Loucy (cell line): Measurements from ENCODE around the gene HEATR5A.
"Not testable (repeated sequence)": the region's sequence is repeated elsewhere in the genome, so short reads cannot be mapped to it uniquely, and the experiment has no call there.

ENCODE experiments used
- H2AFZ ChIP-seq: fragments of 200-600 bp; sonication (generic); 2 replicates; pipeline ENCODE4 v1.6.0; 2016; ENCODE audit warnings: antibody characterized with exemption, mild to moderate bottlenecking, low read length, moderate library complexity
- H3F3A ChIP-seq: fragments of 200-600 bp; 2 replicates; pipeline ENCODE4 v1.6.0; 2016; ENCODE audit warnings: antibody characterized with exemption, low read depth, mild to moderate bottlenecking
- H3K27me3 ChIP-seq: fragments of 200-600 bp; sonication (generic); 2 replicates; pipeline ENCODE4 v1.6.1; 2014; ENCODE audit warnings: low read length, mild to moderate bottlenecking; ENCODE audit not compliant: insufficient read depth, poor library complexity, severe bottlenecking
- H3K36me3 ChIP-seq: fragments of 200-600 bp; sonication (generic); 2 replicates; pipeline ENCODE4 v1.6.1; 2016; ENCODE audit warnings: low read length; ENCODE audit not compliant: insufficient read depth
- H3K4me1 ChIP-seq: fragments of 200-600 bp; sonication (generic); 2 replicates; pipeline ENCODE4 v1.5.1; 2014; ENCODE audit warnings: low read length, mild to moderate bottlenecking; ENCODE audit not compliant: insufficient read depth, poor library complexity, severe bottlenecking
- H3K4me2 ChIP-seq: fragments of 200-600 bp; sonication (generic); 2 replicates; pipeline ENCODE4 v1.6.0; 2014; ENCODE audit warnings: antibody characterized with exemption, low read length, low read depth, mild to moderate bottlenecking; ENCODE audit not compliant: poor library complexity, severe bottlenecking
- H3K4me3 ChIP-seq: fragments of 200-600 bp; sonication (generic); 2 replicates; pipeline ENCODE4 v1.5.1; 2014; ENCODE audit warnings: low read length, mild to moderate bottlenecking, mixed read lengths; ENCODE audit not compliant: poor library complexity, severe bottlenecking
- H3K79me2 ChIP-seq: fragments of 200-600 bp; sonication (generic); 2 replicates; pipeline ENCODE4 v1.6.1; 2014; ENCODE audit warnings: low read length; ENCODE audit not compliant: insufficient read depth
- H3K9ac ChIP-seq: fragments of 200-600 bp; sonication (generic); 2 replicates; pipeline ENCODE4 v1.6.0; 2014; ENCODE audit warnings: mild to moderate bottlenecking, low read depth, low read length, moderate library complexity; ENCODE audit not compliant: poor library complexity, severe bottlenecking
- H3K9me2 ChIP-seq: fragments of 200-600 bp; sonication (generic); replicated peaks from 2 replicates; pipeline ENCODE4 v1.6.1; 2016; ENCODE audit warnings: low read depth, low read length, mixed read lengths
- H3K9me3 ChIP-seq: fragments of 200-600 bp; sonication (generic); 2 replicates; pipeline ENCODE4 v1.6.1; 2014; ENCODE audit warnings: mild to moderate bottlenecking, antibody characterized with exemption, low read length, low read depth; ENCODE audit not compliant: insufficient read depth
- H4K20me1 ChIP-seq: fragments of 200-600 bp; sonication (generic); 2 replicates; pipeline ENCODE4 v1.6.0; 2014; ENCODE audit warnings: antibody characterized with exemption, low read length, mild to moderate bottlenecking; ENCODE audit not compliant: insufficient read depth, poor library complexity, severe bottlenecking
- CTCF ChIP-seq: fragments of 200-600 bp; sonication (generic); conservative IDR thresholded peaks from 2 replicates; pipeline ENCODE4 v1.5.1; 2014; ENCODE audit warnings: mild to moderate bottlenecking, antibody characterized with exemption, low read length
- EZH2phosphoT487 ChIP-seq: fragments of 200-600 bp; IDR thresholded peaks from 2 replicates; pipeline ENCODE4 v1.6.1; 2018; ENCODE audit warnings: antibody characterized with exemption, mild to moderate bottlenecking, moderate library complexity, borderline replicate concordance

The HEATR5A gene

GRCh38 chr14:31280132-31280870 is 140.0 kb downstream of the HEATR5A start:
- no peaks in the 10 kb centered on the region for H3K27me3 ChIP-seq
- no peak overlapping the region for H2AFZ ChIP-seq
- no peaks in the 10 kb centered on the region for H3K9me2 ChIP-seq
- H3K36me3 ChIP-seq = no peaks in the 10 kb centered on the region
- no peaks in the 10 kb centered on the region for H3F3A ChIP-seq
- H3K9me3 ChIP-seq = peaks cover 12% of the 10 kb centered on the region; the same call in 1 of the 2 replicates
- no peak overlapping the region for H3K9ac ChIP-seq
- no peaks in the 10 kb centered on the region for H3K79me2 ChIP-seq
- H3K4me1 ChIP-seq = peaks cover 5% of the 10 kb centered on the region
- H3K4me3 ChIP-seq = no peak overlapping the region
- H3K4me2 ChIP-seq = no peak overlapping the region
- no peak for TF ChIP-seq EZH2phosphoT487
- TF ChIP-seq CTCF = no peak
- H4K20me1 ChIP-seq = no peaks in the 10 kb centered on the region

GRCh38 chr14:31278883-31279282 is 141.5 kb downstream of the HEATR5A start:
- H3K79me2 ChIP-seq = no peaks in the 10 kb centered on the region
- H3F3A ChIP-seq = no peaks in the 10 kb centered on the region
- TF ChIP-seq CTCF (no peak), EZH2phosphoT487 (no peak)
- H3K4me2 ChIP-seq = no peak overlapping the region
- H3K9ac ChIP-seq = no peak overlapping the region
- no peaks in the 10 kb centered on the region for H3K36me3 ChIP-seq
- no peaks in the 10 kb centered on the region for H4K20me1 ChIP-seq
- no peaks in the 10 kb centered on the region for H3K9me2 ChIP-seq
- peaks cover 5% of the 10 kb centered on the region for H3K4me1 ChIP-seq
- no peak overlapping the region for H2AFZ ChIP-seq
- no peaks in the 10 kb centered on the region for H3K27me3 ChIP-seq
- H3K4me3 ChIP-seq = no peak overlapping the region
- peaks cover 13% of the 10 kb centered on the region; the same call in 1 of the 2 replicates for H3K9me3 ChIP-seq

GRCh38 chr14:31277085-31277484 is 143.3 kb downstream of the HEATR5A start:
- Histone ChIP-seq H3K4me2 (no peak overlapping the region), H3K9ac (no peak overlapping the region), H3F3A (no peaks in the 10 kb centered on the region), H3K4me1 (no peaks in the 10 kb centered on the region), H3K79me2 (no peaks in the 10 kb centered on the region), H4K20me1 (no peaks in the 10 kb centered on the region), H2AFZ (no peak overlapping the region), H3K9me3 (peaks cover 13% of the 10 kb centered on the region; the same call in 1 of the 2 replicates), H3K36me3 (no peaks in the 10 kb centered on the region), H3K27me3 (no peaks in the 10 kb centered on the region), H3K9me2 (no peaks in the 10 kb centered on the region), H3K4me3 (no peak overlapping the region)
- TF ChIP-seq EZH2phosphoT487 (no peak), CTCF (no peak)

GRCh38 chr14:31276417-31276816 is 143.9 kb downstream of the HEATR5A start:
- not testable (repeated sequence) for H3K36me3 ChIP-seq, H2AFZ ChIP-seq, H3K9ac ChIP-seq, H4K20me1 ChIP-seq, H3K4me2 ChIP-seq, H3K9me2 ChIP-seq, H3K27me3 ChIP-seq, H3F3A ChIP-seq, H3K4me1 ChIP-seq, H3K79me2 ChIP-seq, H3K4me3 ChIP-seq
- peaks cover 13% of the 10 kb centered on the region; the same call in 1 of the 2 replicates for H3K9me3 ChIP-seq
